SK-N-SH (cell line): ENCODE measurements around the gene BTG2. TPM values are rescaled to one million over a fixed set of nuclear protein-coding genes. Genes with fewer than 3 reads are reported as not detected.

ENCODE experiments used
- CTCF ChIA-PET: fragments of 300-600, 350-600 bp; formaldehyde crosslinking; extraction: SDS; loops from one replicate; lab custom pipeline; 2021; lab: Yijun Ruan, JAX
- POLR2A ChIA-PET: fragments of 350-600 bp; sonication (Branson Sonifier 250); formaldehyde crosslinking; extraction: SDS; loops from one replicate; lab custom pipeline; 2020; ENCODE audit warnings: antibody characterized with exemption, inconsistent platforms; lab: Yijun Ruan, JAX
- DNase-seq: peaks from one replicate; pipeline ENCODE4 v3.0.0; 2012
- H2AFZ ChIP-seq: fragments of 200-600 bp; sonication (generic); 2 replicates; pipeline ENCODE4 v1.8.1; 2016; ENCODE audit warnings: antibody characterized with exemption, mild to moderate bottlenecking, low read depth
- H3F3A ChIP-seq: fragments of 200-600 bp; sonication (generic); replicated peaks from 2 replicates; pipeline ENCODE3; 2016; ENCODE audit warnings: antibody characterized with exemption, mild to moderate bottlenecking; ENCODE audit not compliant: insufficient read depth
- H3K27ac ChIP-seq, 2 experiments: fragments of 200-500 bp in 1 of 2; fragments of 200-600 bp in 1 of 2; sonication (Bioruptor generic) in 1 of 2; sonication (generic), shearing (Covaris generic) in 1 of 2; 2 replicates each; pipeline versions ENCODE4 v1.5.1 to v1.6.1; 2014 to 2016; ENCODE audit warnings: low read depth in 2 of 2, inconsistent platforms in 1 of 2, low read length in 1 of 2, mild to moderate bottlenecking in 1 of 2, mixed read lengths in 1 of 2
- H3K27me3 ChIP-seq: fragments of 200-600 bp; sonication (generic), shearing (Covaris generic); 2 replicates; pipeline ENCODE4 v1.6.1; 2016; ENCODE audit warnings: mixed run types; ENCODE audit not compliant: insufficient read depth
- H3K36me3 ChIP-seq, 2 experiments: fragments of 200-500 bp in 1 of 2; fragments of 200-600 bp in 1 of 2; sonication (Bioruptor generic) in 1 of 2; sonication (generic) in 1 of 2; replicated peaks in 1 of 2; 2 replicates each; pipeline versions ENCODE3 to v1.5.1; 2014 to 2016; ENCODE audit warnings: low read length in 1 of 2, mild to moderate bottlenecking in 1 of 2; ENCODE audit not compliant: insufficient read depth in 2 of 2, control insufficient read depth in 1 of 2
- H3K4me1 ChIP-seq, 2 experiments: fragments of 200-500 bp in 1 of 2; fragments of 200-600 bp in 1 of 2; sonication (Bioruptor generic) in 1 of 2; sonication (generic), shearing (Covaris generic) in 1 of 2; 2 replicates each; pipeline versions ENCODE4 v1.5.1 to v1.6.1; 2014 to 2016; ENCODE audit warnings: low read depth in 1 of 2, low read length in 1 of 2, mixed run types in 1 of 2; ENCODE audit not compliant: insufficient read depth in 2 of 2, control insufficient read depth in 1 of 2
- H3K4me2 ChIP-seq: fragments of 200-600 bp; sonication (generic), shearing (Covaris generic); 2 replicates; pipeline ENCODE4 v1.6.1; 2017; ENCODE audit warnings: mixed run types
- H3K4me3 ChIP-seq, 2 experiments: fragments of 200-500 bp in 1 of 2; fragments of 200-600 bp in 1 of 2; sonication (Bioruptor generic) in 1 of 2; sonication (generic), shearing (Covaris generic) in 1 of 2; 2 replicates each; pipeline versions ENCODE4 v1.5.1 to v1.8.1; 2014 to 2016; ENCODE audit warnings: low read depth in 2 of 2, inconsistent platforms in 1 of 2, low read length in 1 of 2, mild to moderate bottlenecking in 1 of 2, mixed read lengths in 1 of 2, moderate library complexity in 1 of 2
- H3K79me2 ChIP-seq: fragments of 200-600 bp; sonication (generic); 2 replicates; pipeline ENCODE4 v1.8.1; 2017; ENCODE audit warnings: mild to moderate bottlenecking; ENCODE audit not compliant: insufficient read depth
- H3K9ac ChIP-seq: fragments of 200-600 bp; sonication (generic); 2 replicates; pipeline ENCODE4 v1.6.1; 2017; ENCODE audit warnings: mixed run types
- H3K9me2 ChIP-seq: fragments of 200-600 bp; sonication (generic); 2 replicates; pipeline ENCODE4 v1.6.1; 2017; ENCODE audit warnings: mixed run types
- H3K9me3 ChIP-seq: fragments of 200-600 bp; sonication (generic); 2 replicates; pipeline ENCODE4 v1.6.1; 2017; ENCODE audit warnings: mixed run types, mild to moderate bottlenecking, moderate library complexity
- H4K20me1 ChIP-seq: fragments of 200-600 bp; sonication (generic); 2 replicates; pipeline ENCODE4 v1.6.1; 2017; ENCODE audit warnings: mild to moderate bottlenecking, mixed run types; ENCODE audit not compliant: insufficient read depth
- CHD2 ChIP-seq: fragments of 150-350 bp; IDR thresholded peaks from 2 replicates; pipeline ENCODE4 v1.6.1; 2018; ENCODE audit warnings: low read length; ENCODE audit not compliant: partially characterized antibody
- ELF1 ChIP-seq: IDR thresholded peaks from 2 replicates; pipeline ENCODE4 v1.4.0; 2012
- FOXJ3 ChIP-seq: sonication (generic); formaldehyde crosslinking; IDR thresholded peaks from 2 replicates; pipeline ENCODE4 v1.5.1; 2020; ENCODE audit warnings: mild to moderate bottlenecking, missing genetic modification reagents
- FOXM1 ChIP-seq: IDR thresholded peaks from 2 replicates; pipeline ENCODE4 v1.4.0; 2012; ENCODE audit warnings: low read depth, mild to moderate bottlenecking
- GATA2 ChIP-seq: sonication (generic); formaldehyde crosslinking; IDR thresholded peaks from 2 replicates; pipeline ENCODE4 v1.5.0; 2020; ENCODE audit warnings: mild to moderate bottlenecking, missing genetic modification reagents
- MAX ChIP-seq: IDR thresholded peaks from 2 replicates; pipeline ENCODE4 v1.4.0; 2012; ENCODE audit warnings: low read depth
- NFIC ChIP-seq: IDR thresholded peaks from 2 replicates; pipeline ENCODE4 v1.4.0; 2012; ENCODE audit warnings: borderline replicate concordance
- NRF1 ChIP-seq: IDR thresholded peaks from 2 replicates; pipeline ENCODE4 v1.6.1; 2012; ENCODE audit warnings: low read depth, mild to moderate bottlenecking, low read length
- PBX3 ChIP-seq: IDR thresholded peaks from 2 replicates; pipeline ENCODE4; 2012
- RAD21 ChIP-seq: IDR thresholded peaks from 2 replicates; pipeline ENCODE4 v1.6.1; 2012; ENCODE audit warnings: mild to moderate bottlenecking, low read length
- RCOR1 ChIP-seq: fragments of 150-350 bp; IDR thresholded peaks from 2 replicates; pipeline ENCODE4 v1.6.1; 2017; ENCODE audit warnings: antibody characterized with exemption, low read length
- SIN3A ChIP-seq: IDR thresholded peaks from 2 replicates; pipeline ENCODE4 v1.6.1; 2012; ENCODE audit warnings: low read depth, mild to moderate bottlenecking, low read length, moderate library complexity, borderline replicate concordance
- TCF12 ChIP-seq: IDR thresholded peaks from 2 replicates; pipeline ENCODE4 v1.4.0; 2012
- WGBS: methylation state at CpG from one replicate; pipeline ENCODE4 v1.1.6; 2017; ENCODE audit warnings: low lambda C conversion rate; 5-methylcytosine and 5-hydroxymethylcytosine counted together
- polyA plus RNA-seq, 3 experiments: library from polyadenylated mRNA; depleted of rRNA; stranded (reverse); fragments of >200 nt; gene quantifications; 2 replicates each; pipeline ENCODE4 v1.2.3, GENCODE V29; 2012

BTG2 gene
- polyA plus RNA-seq, 1 of the 3 experiments (the other 2 are of a cell fraction), result 26.2 TPM

GRCh38 chr1:203349773-203350524 is 44.6 kb downstream of the BTG2 start:
- Histone ChIP-seq H3K4me2 (no peak overlapping the region), H4K20me1 (no peaks in the 10 kb centered on the region), H3F3A (no peaks in the 10 kb centered on the region), H3K27ac (no peak overlapping the region), H3K4me1 (no peaks in the 10 kb centered on the region), H3K9me2 (no peaks in the 10 kb centered on the region), H3K27me3 (peaks cover 47% of the 10 kb centered on the region; the same call in 1 of the 2 replicates), H3K9ac (no peak overlapping the region), H3K79me2 (no peaks in the 10 kb centered on the region), H2AFZ (no peak overlapping the region)
- no peak for DNase-seq
- POLR2A ChIA-PET, result no interaction called here
- WGBS, result 46% methylated on average over 4 of the region's 4 CpGs
- no peak for TF ChIP-seq PBX3
- TF ChIP-seq RAD21, result no peak
- TF ChIP-seq RCOR1, result no peak
- TF ChIP-seq GATA2 (CRISPR knock-in tag), result no peak
- no peak for TF ChIP-seq TCF12
- TF ChIP-seq NFIC, result no peak
- TF ChIP-seq CHD2, result no peak
- no peak for TF ChIP-seq FOXJ3
- no peak for TF ChIP-seq NRF1
- TF ChIP-seq FOXM1, result no peak
- TF ChIP-seq ELF1, result no peak
- no peak for TF ChIP-seq SIN3A
- TF ChIP-seq, all 33 proteins: peak for 0
- CTCF ChIA-PET, result interaction anchor here (0.7 to 27.9 kb wide), 5 partner anchors 9 to 137 kb away, joined by 3 to 817 read pairs (median 6); no protein-coding TSS in a partner anchor
- Histone ChIP-seq H3K9me3 (no peaks in the 10 kb centered on the region), H3K36me3 (no peaks in the 10 kb centered on the region), H3K4me3 (no peak overlapping the region)

- Histone ChIP-seq H3K9me3 (no peaks in the 10 kb centered on the region), H4K20me1 (no peaks in the 10 kb centered on the region), H3K4me1 (no peaks in the 10 kb centered on the region), H3K9ac (no peak within 1 kb of the TSS), H3F3A (no peaks in the 10 kb centered on the region), H3K36me3 (no peaks in the 10 kb centered on the region), H3K4me3 (no peak within 1 kb of the TSS), H3K9me2 (no peaks in the 10 kb centered on the region), H3K79me2 (no peaks in the 10 kb centered on the region), H3K27me3 (peaks cover 55% of the 10 kb centered on the region; the same call in 1 of the 2 replicates), H3K27ac (no peak within 1 kb of the TSS)
- POLR2A ChIA-PET, result no interaction called here
- no peak for DNase-seq
- WGBS, result 64% methylated on average over 17 of the region's 17 CpGs
- CTCF ChIA-PET, result interaction anchor here (11.5 to 27.9 kb wide), 2 partner anchors 10 to 73 kb away, joined by 151 to 817 read pairs; no protein-coding TSS in a partner anchor
- TF ChIP-seq MAX, result no peak
- TF ChIP-seq, all 33 proteins: peak for 0
- H2AFZ ChIP-seq, result no peak within 1 kb of the TSS
- H3K4me2 ChIP-seq, result no peak within 1 kb of the TSS
These were observed 45.8 kb downstream of the BTG2 start, which contains the start of gene FMOD for GRCh38 chr1:203351037-203351625. TSS of gene FMOD (minus strand) at chr1:203351122. CDS start at chr1:203348270, 2,852 bp downstream.
